K562 (cell line): ENCODE measurements around the gene PPP1R14D. TPM values are rescaled to one million over a fixed set of nuclear protein-coding genes. Genes with fewer than 3 reads are reported as not detected.

Source experiments
- ATAC-seq: fragments of 200-7000 bp; cut with Tn5 transposase; 3 replicates; pipeline ENCODE4 v1.9.1; 2020; ENCODE audit warnings: moderate library complexity
- BruUV-seq: library from RNA; stranded (reverse); fragments of 400-500 nt; replicated peaks from 2 replicates; lab custom pipeline; 2021; lab: Mats Ljungman, UMichigan
- CTCF ChIA-PET: fragments of 300-600 bp; formaldehyde crosslinking; extraction: SDS; loops from one replicate; lab custom pipeline; 2021; ENCODE audit warnings: low intra/inter-chr PET ratio; lab: Yijun Ruan, JAX
- POLR2A ChIA-PET: fragments of 300-600, 350-650 bp; sonication (Branson Sonifier 250); formaldehyde crosslinking; extraction: SDS; loops from one replicate; lab custom pipeline; 2021; ENCODE audit warnings: antibody characterized with exemption, inconsistent platforms; lab: Yijun Ruan, JAX
- DNase-seq, 4 experiments: peaks; one replicate each; pipeline versions ENCODE4 v3.0.0 to v3.0.0-alpha.2; 2011 to 2018; ENCODE audit warnings: low spot score in 3 of 4, mixed read lengths in 3 of 4; ENCODE audit errors: extremely low read depth in 1 of 4
- FAIRE-seq: peaks from 2 replicates; lab custom pipeline; 2011; peaks lifted over from hg19 to GRCh38; lab: Jason Lieb, UNC
- H2AFZ ChIP-seq: 2 replicates; pipeline ENCODE4 v1.6.0; 2011; ENCODE audit warnings: low read depth, low read length, control low read depth, inconsistent platforms
- H3K27ac ChIP-seq: fragments of 200-600 bp; 3 replicates; pipeline ENCODE4 v1.8.0; 2011; ENCODE audit warnings: low read depth, mild to moderate bottlenecking, control low read depth, inconsistent platforms, low read length, moderate library complexity, mixed read lengths; ENCODE audit errors: extremely low read depth
- H3K27me3 ChIP-seq, 2 experiments: fragments of 300-600 bp in 1 of 2; 2 replicates in 1 of 2; 3 replicates in 1 of 2; pipeline versions ENCODE4 v1.6.0 to v1.8.0; 2011; ENCODE audit warnings: inconsistent platforms in 2 of 2, low read length in 2 of 2, mild to moderate bottlenecking in 1 of 2, mixed read lengths in 1 of 2, moderate library complexity in 1 of 2; ENCODE audit not compliant: control insufficient read depth in 2 of 2, insufficient read depth in 2 of 2
- H3K36me3 ChIP-seq: fragments of 300-600 bp; 3 replicates; pipeline ENCODE4 v1.8.0; 2011; ENCODE audit warnings: mild to moderate bottlenecking, low read length, inconsistent platforms; ENCODE audit not compliant: control insufficient read depth, insufficient read depth
- H3K4me1 ChIP-seq, 2 experiments: fragments of 200-600 bp in 1 of 2; replicated peaks in 1 of 2; 2 replicates in 1 of 2; 3 replicates in 1 of 2; pipeline versions ENCODE4 v1.5.1 to v1.8.0; 2011; ENCODE audit warnings: inconsistent platforms in 2 of 2, low read length in 2 of 2, mild to moderate bottlenecking in 1 of 2, mixed read lengths in 1 of 2, moderate library complexity in 1 of 2; ENCODE audit not compliant: control insufficient read depth in 2 of 2, insufficient read depth in 2 of 2
- H3K4me2 ChIP-seq: 2 replicates; pipeline ENCODE4 v1.6.1; 2011; ENCODE audit warnings: low read length, control low read depth, inconsistent platforms, mixed read lengths; ENCODE audit not compliant: insufficient read depth
- H3K4me3 ChIP-seq: fragments of 200-600 bp; sonication (generic), shearing (Covaris generic); 2 replicates; pipeline ENCODE4 v1.5.1; 2016; ENCODE audit warnings: control low read depth, inconsistent platforms
- H3K79me2 ChIP-seq: fragments of 200-600 bp; 3 replicates; pipeline ENCODE4 v1.8.0; 2011; ENCODE audit warnings: low read length, inconsistent platforms; ENCODE audit not compliant: control insufficient read depth, insufficient read depth
- H3K9ac ChIP-seq, 2 experiments: 2 replicates each; pipeline versions ENCODE4 v1.6.0 to v1.6.1; 2011; ENCODE audit warnings: low read depth in 2 of 2, low read length in 2 of 2, control low read depth in 1 of 2, inconsistent platforms in 1 of 2, mild to moderate bottlenecking in 1 of 2, mixed read lengths in 1 of 2; ENCODE audit not compliant: insufficient read depth in 1 of 2
- H3K9me1 ChIP-seq: one replicate; pipeline ENCODE4 v1.6.0; 2011; ENCODE audit warnings: inconsistent platforms, mild to moderate bottlenecking, low read length, moderate library complexity; ENCODE audit not compliant: control insufficient read depth, insufficient read depth
- H3K9me3 ChIP-seq: replicated peaks from 2 replicates; pipeline ENCODE4 v1.5.1; 2011; ENCODE audit warnings: low read depth, low read length, inconsistent platforms; ENCODE audit not compliant: control insufficient read depth, insufficient read depth
- H4K20me1 ChIP-seq: replicated peaks from 2 replicates; pipeline ENCODE4 v1.6.1; 2011; ENCODE audit warnings: low read length, inconsistent platforms, mixed read lengths; ENCODE audit not compliant: control insufficient read depth, insufficient read depth
- AFF1 ChIP-seq, 2 experiments: fragments of 450-650 bp; IDR thresholded peaks; 2 replicates each; pipeline ENCODE4 v1.6.1; 2018; ENCODE audit warnings: mild to moderate bottlenecking in 2 of 2, low read depth in 1 of 2; ENCODE audit not compliant: partially characterized antibody in 2 of 2
- BMI1 ChIP-seq: fragments of 150-350 bp; IDR thresholded peaks from 2 replicates; pipeline ENCODE4 v1.6.1; 2014; ENCODE audit warnings: low read length
- CBFA2T3 ChIP-seq: fragments of 450-650 bp; IDR thresholded peaks from 2 replicates; pipeline ENCODE4 v1.6.1; 2017
- COPS2 ChIP-seq: fragments of 450-650 bp; conservative IDR thresholded peaks from 2 replicates; pipeline ENCODE4 v1.6.1; 2016; ENCODE audit warnings: mild to moderate bottlenecking, moderate library complexity
- EHMT2 ChIP-seq: fragments of 450-650 bp; IDR thresholded peaks from 2 replicates; pipeline ENCODE4 v1.6.1; 2018; ENCODE audit warnings: antibody characterized with exemption
- GMEB1 ChIP-seq: fragments of 250-450 bp; sonication (Bioruptor Pico); IDR thresholded peaks from 2 replicates; pipeline ENCODE4 v1.4.0; 2020; ENCODE audit warnings: mild to moderate bottlenecking
- MED1 ChIP-seq: sonication (generic); formaldehyde crosslinking; IDR thresholded peaks from 2 replicates; pipeline ENCODE4 v1.8.1; 2023; ENCODE audit warnings: missing genetic modification reagents, borderline replicate concordance
- NRF1 ChIP-seq, 2 experiments: fragments of 450-650 bp; IDR thresholded peaks in 1 of 2; conservative IDR thresholded peaks in 1 of 2; 2 replicates each; pipeline ENCODE4 v1.6.1; 2014; ENCODE audit warnings: mild to moderate bottlenecking in 2 of 2
- SUPT5H ChIP-seq: fragments of 450-650 bp; IDR thresholded peaks from 2 replicates; pipeline ENCODE4 v1.6.1; 2016
- THRB ChIP-seq: fragments of 450-650 bp; formaldehyde crosslinking; conservative IDR thresholded peaks from 2 replicates; pipeline ENCODE4 v1.4.0; 2022; ENCODE audit warnings: mild to moderate bottlenecking, missing genetic modification characterization
- WGBS: fragments of 100-300 bp; shearing (Covaris generic); methylation state at CpG from one replicate; pipeline ENCODE4 v1.1.6; 2016; ENCODE audit warnings: low coverage, mixed read lengths; ENCODE audit not compliant: insufficient coverage; ENCODE audit errors: missing lambda C conversion rate; 5-methylcytosine and 5-hydroxymethylcytosine counted together
- in situ Hi-C: fragments of 300-500 bp; cut with MboI; formaldehyde crosslinking; loops from 4 replicates; pipeline ENCODE4 v1.15.0; 2018; ENCODE audit warnings: inconsistent platforms, mixed read lengths
- intact Hi-C: fragments of 100-400 bp; cut with micrococcal nuclease; formaldehyde crosslinking; loops from 2 replicates; pipeline ENCODE4 v1.14.2; 2022
- polyA plus RNA-seq, 8 experiments: library from polyadenylated mRNA; depleted of rRNA in 4 of 8; stranded (reverse) in 5 of 8; unstranded in 3 of 8; fragments of >200 nt; fragmentation: Nextera tagmentation in 2 of 8; fragmentation: Illumina TruSeq in 1 of 8; extraction: Ambion mirVana in 2 of 8; extraction: Trizol in 1 of 8; gene quantifications; 2 replicates each; pipeline versions ENCODE4 v1.2.1 to v1.2.3, GENCODE V29; 2011 to 2014; ENCODE audit warnings: inconsistent platforms in 1 of 8, missing spikeins in 1 of 8
- total RNA-seq, 7 experiments: library from RNA; depleted of rRNA in 6 of 7; stranded (reverse); fragments of >200 nt in 6 of 7; fragmentation: Illumina TruSeq in 2 of 7; extraction: Trizol in 2 of 7; gene quantifications; 2 replicates each; pipeline versions ENCODE4 v1.2.1 to v1.2.3, GENCODE V29; 2011 to 2021; ENCODE audit warnings: low replicate concordance in 1 of 7

Gene PPP1R14D
- total and polyA plus RNA-seq, 9 of the 15 experiments (the other 6 are each of a cell fraction or from before 2014, with no cell fraction given), result 0.11 to 0.18 TPM; not detected in 7

GRCh38 chr15:40766194-40766815, 62.2 kb downstream of the PPP1R14D start:
- FAIRE-seq, result no peak
- 67% methylated on average over 7 of the region's 7 CpGs for WGBS

More at GRCh38 chr15:40766194-40766815, 62.2 kb downstream of the PPP1R14D start:
- Histone ChIP-seq H3K4me3 (no peak overlapping the region), H3K9me1 (no peaks in the 10 kb centered on the region), H3K9me3 (no peaks in the 10 kb centered on the region), H3K36me3 (peaks cover 16% of the 10 kb centered on the region; the same call in 1 of the 3 replicates), H3K4me1 (peaks cover 21 to 74% of the 10 kb centered on the region in 2 experiments; a peak in 4 of 5 replicates), H2AFZ (no peak overlapping the region), H3K9ac (peak overlapping the region in 1 of 2 experiments; percentile 63; a peak in 2 of 4 replicates), H3K27ac (no peak overlapping the region), H3K79me2 (no peaks in the 10 kb centered on the region), H4K20me1 (no peaks in the 10 kb centered on the region; the same call in none of the 2 replicates), H3K27me3 (no peaks in the 10 kb centered on the region), H3K4me2 (no peak overlapping the region)
- TF ChIP-seq GMEB1 (CRISPR knock-in tag) (no peak), MED1 (0 out of 2 replicates have a peak, but pooled peaks have one; percentile 33), CBFA2T3 (no peak), SUPT5H (peak; percentile 26; the same call in 1 of the 2 replicates), COPS2 (no peak), AFF1 (IDR thresholded peaks at IDR 0.05; ENCODE audit: low read depth in 1 of 2, partially characterized antibody in 2 of 2) (no peak), NRF1 (conservative IDR thresholded peaks at IDR 0.05 in 1 of 2, IDR thresholded peaks at IDR 0.05 in 1 of 2) (no peak), THRB (CRISPR knock-in tag) (no peak), EHMT2 (no peak), BMI1 (no peak)
- in situ Hi-C loops, result no loop called here
- ATAC-seq, result no peak
- CTCF ChIA-PET, result interaction anchor here (0.5 kb wide), 1 partner anchor 15 kb away, joined by 3 read pairs; no protein-coding TSS in a partner anchor
- intact Hi-C loops, result loop anchor here (10.0 kb wide), 1 partner anchor 172 kb away; the partner anchor contains the start of gene KNL1
- DNase-seq, result no peak
- no TSS peak for BruUV-seq
- POLR2A ChIA-PET, result interaction anchor here (0.6 to 3.8 kb wide), 4 partner anchors 9 to 72 kb away, joined by 3 to 18 read pairs (median 4); no protein-coding TSS in a partner anchor
